Neural crest cell (in vitro differentiated cells): Measurements from ENCODE around the gene HSD17B13. TPM values are rescaled to one million over a fixed set of nuclear protein-coding genes. Genes with fewer than 3 reads are reported as not detected.
A peak's percentile ranks its signal among the peaks of the same experiment; 100 is the strongest.

ENCODE experiments used
- DNase-seq: peaks from one replicate; pipeline ENCODE4 v3.0.0; 2021; ENCODE audit warnings: low read depth, mixed read lengths, low spot score
- H3K27ac Mint-ChIP-seq: one replicate; pipeline ENCODE4 v1.8.0; 2021; ENCODE audit warnings: mild to moderate bottlenecking, mixed read lengths; ENCODE audit not compliant: unreplicated experiment
- H3K27me3 Mint-ChIP-seq: 2 replicates; pipeline ENCODE4 v1.8.0; 2021; ENCODE audit warnings: low read depth, mild to moderate bottlenecking, mixed read lengths
- H3K36me3 Mint-ChIP-seq: 2 replicates; pipeline ENCODE4 v1.8.0; 2021; ENCODE audit warnings: low read depth, mild to moderate bottlenecking, mixed read lengths
- H3K4me1 Mint-ChIP-seq: 2 replicates; pipeline ENCODE4 v1.8.0; 2021; ENCODE audit warnings: mixed read lengths
- H3K4me3 Mint-ChIP-seq: one replicate; pipeline ENCODE4 v1.8.0; 2021; ENCODE audit warnings: mild to moderate bottlenecking, mixed read lengths
- H3K9me3 Mint-ChIP-seq: 2 replicates; pipeline ENCODE4 v1.8.0; 2021; ENCODE audit warnings: mixed read lengths
- CTCF ChIP-seq: fragments of 200-600 bp; sonication (generic); conservative IDR thresholded peaks from 2 replicates; pipeline ENCODE4 v1.5.0; 2021; ENCODE audit warnings: antibody characterized with exemption, mild to moderate bottlenecking
- total RNA-seq: library from RNA; stranded (reverse); gene quantifications from 2 replicates; pipeline ENCODE4 v1.2.1, GENCODE V29; 2021

HSD17B13 gene
- total RNA-seq, 1 donor from 2014 or later, result not detected

- no peaks in the 10 kb centered on the region for H3K36me3 Mint-ChIP-seq
- H3K4me3 Mint-ChIP-seq, result no peak overlapping the region
- no peak overlapping the region for H3K27ac Mint-ChIP-seq
- no peak for DNase-seq
- peaks cover 2% of the 10 kb centered on the region for H3K9me3 Mint-ChIP-seq
- TF ChIP-seq CTCF, result no peak
- H3K27me3 Mint-ChIP-seq, result no peaks in the 10 kb centered on the region
- peaks cover 8% of the 10 kb centered on the region for H3K4me1 Mint-ChIP-seq
These were observed 47.9 kb downstream of the HSD17B13 start for GRCh38 chr4:87274803-87275202.

GRCh38 chr4:87274327-87274726 is 48.4 kb downstream of the HSD17B13 start:
- DNase-seq, result no peak
- Mint-ChIP-seq H3K4me1 (peaks cover 8% of the 10 kb centered on the region), H3K27me3 (no peaks in the 10 kb centered on the region), H3K4me3 (no peak overlapping the region), H3K27ac (no peak overlapping the region), H3K36me3 (no peaks in the 10 kb centered on the region), H3K9me3 (peaks cover 2% of the 10 kb centered on the region)
- no peak for TF ChIP-seq CTCF

GRCh38 chr4:87270825-87271224 is 51.9 kb downstream of the HSD17B13 start:
- Mint-ChIP-seq H3K27me3 (no peaks in the 10 kb centered on the region), H3K4me1 (peaks cover 25% of the 10 kb centered on the region), H3K27ac (no peak overlapping the region), H3K4me3 (no peak overlapping the region), H3K9me3 (peaks cover 2% of the 10 kb centered on the region), H3K36me3 (no peaks in the 10 kb centered on the region)
- no peak for DNase-seq
- TF ChIP-seq CTCF, result no peak

DNA sequence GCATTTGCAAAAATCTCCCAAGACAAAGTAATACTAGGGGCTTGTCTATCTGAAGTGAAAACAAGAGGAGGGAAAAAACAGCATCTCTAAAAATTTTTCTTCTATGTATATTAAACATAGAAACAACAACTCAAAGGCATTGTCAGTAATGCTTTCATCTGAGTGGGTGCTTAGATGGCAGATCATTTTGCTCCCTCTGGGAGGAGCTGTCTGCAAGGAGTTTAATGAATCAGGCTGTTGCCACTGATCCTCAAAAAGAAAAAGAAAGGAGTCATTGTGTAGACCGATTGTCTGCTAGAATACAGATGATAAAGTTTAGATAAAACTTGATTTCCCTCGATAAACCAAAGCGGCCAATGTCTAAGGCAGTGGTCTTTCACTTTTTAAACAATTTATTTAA is 52.5 kb downstream of the HSD17B13 start:
- Mint-ChIP-seq H3K9me3 (peaks cover 2% of the 10 kb centered on the region), H3K36me3 (no peaks in the 10 kb centered on the region), H3K4me1 (peaks cover 25% of the 10 kb centered on the region), H3K27ac (no peak overlapping the region), H3K27me3 (no peaks in the 10 kb centered on the region), H3K4me3 (no peak overlapping the region)
- TF ChIP-seq CTCF, result peak; percentile 67
- DNase-seq, result peak; percentile 8

DNA sequence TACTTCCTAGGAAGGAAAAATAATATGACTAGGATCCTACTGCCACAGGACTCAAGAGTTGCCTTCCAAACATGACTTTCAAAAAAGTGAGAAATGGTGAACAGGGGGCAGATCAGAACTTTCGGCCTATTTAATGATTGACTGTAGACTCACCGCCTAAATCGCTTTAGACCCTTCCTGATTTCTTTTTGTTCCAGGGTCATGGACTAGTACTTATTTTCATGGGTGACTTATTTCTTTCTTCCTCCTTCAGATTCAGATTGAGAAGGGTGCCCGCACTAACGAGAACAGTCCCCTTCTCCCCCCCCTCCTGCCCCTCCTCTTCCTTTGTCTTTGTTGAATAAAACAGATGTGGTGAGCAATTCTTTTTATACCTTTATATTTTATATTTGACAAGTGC is 54.3 kb downstream of the HSD17B13 start:
- Mint-ChIP-seq H3K4me1 (peaks cover 25% of the 10 kb centered on the region), H3K36me3 (peaks cover 4% of the 10 kb centered on the region), H3K9me3 (no peaks in the 10 kb centered on the region), H3K4me3 (peak overlapping the region; percentile 3), H3K27ac (peak overlapping the region; percentile 2), H3K27me3 (peaks cover 3% of the 10 kb centered on the region)
- no peak for DNase-seq
- TF ChIP-seq CTCF, result no peak

- no peak for TF ChIP-seq CTCF
- H3K27ac Mint-ChIP-seq, result no peak overlapping the region
- no peak for DNase-seq
- peaks cover 4% of the 10 kb centered on the region for H3K36me3 Mint-ChIP-seq
- H3K27me3 Mint-ChIP-seq, result peaks cover 3% of the 10 kb centered on the region
- H3K4me1 Mint-ChIP-seq, result peaks cover 25% of the 10 kb centered on the region
- no peak overlapping the region for H3K4me3 Mint-ChIP-seq
- H3K9me3 Mint-ChIP-seq, result peaks cover 4% of the 10 kb centered on the region
These were observed 55.7 kb downstream of the HSD17B13 start for GRCh38 chr4:87266986-87267385.
